Endothelial cell (in vitro differentiated cells): ENCODE data around the gene NIPAL3. TPM values are rescaled to one million over a fixed set of nuclear protein-coding genes. Genes with fewer than 3 reads are reported as not detected.

ENCODE experiments used
- DNase-seq: peaks from one replicate; pipeline ENCODE4 v3.0.0; 2021; ENCODE audit warnings: low spot score
- H3K27ac Mint-ChIP-seq: one replicate; pipeline ENCODE4 v1.8.0; 2021; ENCODE audit warnings: mixed read lengths, inconsistent platforms; ENCODE audit not compliant: unreplicated experiment
- H3K27me3 Mint-ChIP-seq: one replicate; pipeline ENCODE4 v1.8.0; 2021; ENCODE audit warnings: mild to moderate bottlenecking, moderate library complexity, mixed read lengths, inconsistent platforms; ENCODE audit not compliant: unreplicated experiment
- H3K36me3 Mint-ChIP-seq: one replicate; pipeline ENCODE4 v1.8.0; 2021; ENCODE audit warnings: mild to moderate bottlenecking, low read depth, mixed read lengths, inconsistent platforms; ENCODE audit not compliant: unreplicated experiment
- H3K4me1 Mint-ChIP-seq: one replicate; pipeline ENCODE4 v1.8.0; 2021; ENCODE audit warnings: mild to moderate bottlenecking, mixed read lengths, inconsistent platforms; ENCODE audit not compliant: unreplicated experiment
- H3K4me3 Mint-ChIP-seq: one replicate; pipeline ENCODE4 v1.8.0; 2021; ENCODE audit warnings: mild to moderate bottlenecking, mixed read lengths, inconsistent platforms; ENCODE audit not compliant: unreplicated experiment
- H3K9me3 Mint-ChIP-seq: one replicate; pipeline ENCODE4 v1.8.0; 2021; ENCODE audit warnings: mixed read lengths, inconsistent platforms; ENCODE audit not compliant: unreplicated experiment
- total RNA-seq: library from RNA; stranded (reverse); fragmentation: NEBNext Ultra II Directional; extraction: Animal tissue kit (Norgen Biotek cat#: 25700); gene quantifications from one replicate; pipeline ENCODE4 v1.2.1, GENCODE V29; 2021; ENCODE audit not compliant: unreplicated experiment
- TF ChIP-seq, protein P1 (sequence below): fragments of 200-600 bp; sonication (generic); IDR thresholded peaks from one replicate; pipeline ENCODE4 v1.5.0; 2021; ENCODE audit warnings: antibody characterized with exemption; ENCODE audit not compliant: unreplicated experiment

The NIPAL3 gene
- total RNA-seq, 1 donor from 2014 or later: 9.4 TPM

DNA sequence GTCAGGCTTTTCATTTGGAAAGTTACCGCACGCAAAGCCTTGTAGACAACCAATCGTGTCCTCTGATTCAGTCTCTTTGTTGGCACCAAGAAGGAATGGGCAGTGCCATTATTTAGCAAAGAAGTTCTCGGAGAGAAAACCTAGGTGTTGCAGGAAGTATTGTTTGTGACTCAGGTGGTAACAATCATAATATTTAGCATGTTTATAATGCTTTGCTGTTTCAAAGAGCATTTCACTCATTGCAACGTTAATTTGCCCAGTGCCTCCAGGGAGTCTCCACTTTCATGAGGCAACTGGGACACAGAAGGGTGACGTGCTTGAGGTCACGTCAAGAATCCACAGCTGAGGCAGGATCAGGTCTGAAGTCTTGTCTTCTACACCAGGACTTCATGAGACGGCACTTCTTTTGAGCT, 33.4 kb upstream of the NIPAL3 start:
- no peaks in the 10 kb centered on the region for H3K4me1 Mint-ChIP-seq
- H3K36me3 Mint-ChIP-seq: peaks cover 7% of the 10 kb centered on the region
- H3K27ac Mint-ChIP-seq: no peak overlapping the region
- TF ChIP-seq, protein P1, sequence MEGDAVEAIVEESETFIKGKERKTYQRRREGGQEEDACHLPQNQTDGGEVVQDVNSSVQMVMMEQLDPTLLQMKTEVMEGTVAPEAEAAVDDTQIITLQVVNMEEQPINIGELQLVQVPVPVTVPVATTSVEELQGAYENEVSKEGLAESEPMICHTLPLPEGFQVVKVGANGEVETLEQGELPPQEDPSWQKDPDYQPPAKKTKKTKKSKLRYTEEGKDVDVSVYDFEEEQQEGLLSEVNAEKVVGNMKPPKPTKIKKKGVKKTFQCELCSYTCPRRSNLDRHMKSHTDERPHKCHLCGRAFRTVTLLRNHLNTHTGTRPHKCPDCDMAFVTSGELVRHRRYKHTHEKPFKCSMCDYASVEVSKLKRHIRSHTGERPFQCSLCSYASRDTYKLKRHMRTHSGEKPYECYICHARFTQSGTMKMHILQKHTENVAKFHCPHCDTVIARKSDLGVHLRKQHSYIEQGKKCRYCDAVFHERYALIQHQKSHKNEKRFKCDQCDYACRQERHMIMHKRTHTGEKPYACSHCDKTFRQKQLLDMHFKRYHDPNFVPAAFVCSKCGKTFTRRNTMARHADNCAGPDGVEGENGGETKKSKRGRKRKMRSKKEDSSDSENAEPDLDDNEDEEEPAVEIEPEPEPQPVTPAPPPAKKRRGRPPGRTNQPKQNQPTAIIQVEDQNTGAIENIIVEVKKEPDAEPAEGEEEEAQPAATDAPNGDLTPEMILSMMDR: no peak
- no peak for DNase-seq
- H3K4me3 Mint-ChIP-seq: no peak overlapping the region
- no peaks in the 10 kb centered on the region for H3K9me3 Mint-ChIP-seq
- no peaks in the 10 kb centered on the region for H3K27me3 Mint-ChIP-seq

GRCh38 chr1:24383381-24383940, 32.1 kb upstream of the NIPAL3 start:
- no peaks in the 10 kb centered on the region for H3K9me3 Mint-ChIP-seq
- H3K27ac Mint-ChIP-seq: no peak overlapping the region
- TF ChIP-seq, protein P1: no peak

DNA sequence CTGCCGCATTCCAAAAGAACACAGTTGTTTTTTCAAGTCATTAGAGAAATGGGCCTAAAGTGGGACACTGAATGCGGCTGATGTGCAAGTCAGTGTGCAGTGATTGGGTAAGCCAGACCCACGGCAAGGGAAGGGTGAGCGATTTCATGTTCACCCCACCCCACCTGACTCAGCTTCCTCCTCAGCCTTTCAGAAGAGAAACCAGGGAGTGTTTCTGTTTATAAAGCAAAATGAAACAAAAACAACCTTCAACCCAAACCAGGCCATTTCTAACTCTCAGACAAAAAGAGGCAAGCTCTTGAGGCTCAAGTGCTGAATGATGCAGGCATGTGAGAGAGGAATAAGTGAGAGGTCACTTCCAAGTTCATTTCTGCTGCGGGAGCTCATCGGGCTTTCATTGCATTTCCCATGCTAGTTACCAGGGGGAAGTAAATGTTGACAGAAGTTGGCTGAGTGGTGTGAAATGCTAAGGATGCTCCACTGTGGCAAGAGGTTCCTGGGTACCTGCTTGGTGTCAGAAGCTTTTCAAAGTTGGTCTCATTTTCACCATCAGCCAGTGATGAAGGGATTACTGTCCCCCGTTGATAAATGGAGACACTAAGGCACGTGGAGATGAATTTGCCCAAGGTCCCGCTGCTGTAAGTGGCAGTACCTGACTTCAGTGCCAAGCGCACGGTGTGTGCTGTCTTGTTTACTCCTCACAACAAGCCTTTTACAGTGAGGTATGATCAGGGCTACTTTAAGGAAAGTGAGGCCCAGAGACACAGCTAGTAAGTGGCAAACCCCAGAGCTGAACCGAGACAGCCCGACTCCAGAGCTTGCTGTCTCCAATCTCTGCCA, 31.1 kb upstream of the NIPAL3 start:
- Mint-ChIP-seq H3K4me1 (no peaks in the 10 kb centered on the region), H3K36me3 (peaks cover 4% of the 10 kb centered on the region), H3K4me3 (no peak overlapping the region), H3K27me3 (no peaks in the 10 kb centered on the region), H3K9me3 (no peaks in the 10 kb centered on the region), H3K27ac (no peak overlapping the region)
- no peak for DNase-seq
- TF ChIP-seq, protein P1: no peak

More at GRCh38 chr1:24383381-24383940, 32.1 kb upstream of the NIPAL3 start:
- no peaks in the 10 kb centered on the region for H3K27me3 Mint-ChIP-seq
- no peak for DNase-seq
- no peak overlapping the region for H3K4me3 Mint-ChIP-seq
- peaks cover 7% of the 10 kb centered on the region for H3K36me3 Mint-ChIP-seq
- H3K4me1 Mint-ChIP-seq: no peaks in the 10 kb centered on the region

DNA sequence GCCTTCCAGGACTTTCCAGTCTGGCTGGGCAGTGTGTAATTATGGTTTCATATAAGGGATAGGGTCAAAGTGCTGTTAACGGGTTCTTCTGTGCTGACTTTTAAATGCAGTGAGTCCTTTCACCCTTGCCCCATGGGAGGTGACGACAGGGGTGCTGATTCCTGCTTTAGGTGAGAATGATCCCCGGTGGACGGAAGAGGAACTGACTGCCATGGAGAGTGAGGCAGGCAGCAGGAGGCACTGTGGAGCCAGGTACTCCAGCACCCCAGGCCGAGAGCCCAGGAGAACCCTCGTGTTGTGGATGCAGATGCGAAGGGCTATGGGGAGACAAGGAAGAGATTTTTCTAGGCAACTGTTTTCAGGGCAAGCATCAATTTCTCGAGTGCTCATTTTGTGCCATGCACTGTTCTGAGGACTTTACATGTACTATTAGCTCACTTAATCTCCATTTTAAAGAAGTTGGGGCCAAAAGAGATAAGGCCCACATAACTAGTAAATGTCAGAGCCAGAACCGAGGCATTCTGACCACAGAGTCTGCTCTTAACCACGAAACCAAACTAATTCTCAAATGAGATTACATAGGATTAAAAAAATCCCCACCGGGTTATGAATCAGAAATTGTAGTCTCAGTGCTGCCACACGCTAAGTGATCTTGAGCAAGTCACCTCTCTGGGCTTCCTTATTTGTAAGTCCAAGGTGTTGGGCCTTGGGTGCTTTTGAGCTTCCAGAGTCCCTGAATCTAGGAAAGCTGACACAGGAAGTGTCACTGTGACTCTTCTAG, 30.3 kb upstream of the NIPAL3 start:
- TF ChIP-seq, protein P1: peak; percentile 48
- Mint-ChIP-seq H3K4me1 (no peaks in the 10 kb centered on the region), H3K4me3 (no peak overlapping the region)

More for the DNA sequence above, 30.3 kb upstream of the NIPAL3 start:
- Mint-ChIP-seq H3K27ac (no peak overlapping the region), H3K27me3 (no peaks in the 10 kb centered on the region), H3K9me3 (no peaks in the 10 kb centered on the region), H3K36me3 (peaks cover 4% of the 10 kb centered on the region)
- peak; percentile 21 for DNase-seq
